Neural cell (in vitro differentiated cells): ENCODE results near the gene NCAM1. TPM values are rescaled to one million over a fixed set of nuclear protein-coding genes. Genes with fewer than 3 reads are reported as not detected.

Experiments used
- H2AFZ ChIP-seq: fragments of 200-600, 300-800 bp; sonication (generic), shearing (Covaris generic); 2 replicates; pipeline ENCODE4 v1.6.0; 2014; ENCODE audit warnings: low read depth, mild to moderate bottlenecking, antibody characterized with exemption, low read length, moderate library complexity
- H3F3A ChIP-seq: fragments of 200-600 bp; shearing (Covaris generic); 2 replicates; pipeline ENCODE4 v1.6.1; 2016; ENCODE audit warnings: mild to moderate bottlenecking, moderate library complexity, mixed read lengths, antibody characterized with exemption, low read length; ENCODE audit not compliant: insufficient read depth, poor library complexity, severe bottlenecking
- H3K27ac ChIP-seq: fragments of 200-600, 300-800 bp; sonication (generic), shearing (Covaris generic); 2 replicates; pipeline ENCODE4 v1.5.1; 2014; ENCODE audit warnings: mild to moderate bottlenecking, low read length, moderate library complexity
- H3K27me3 ChIP-seq: fragments of 300-800, 200-600 bp; sonication (generic), shearing (Covaris generic); 2 replicates; pipeline ENCODE4 v1.6.0; 2014; ENCODE audit warnings: mild to moderate bottlenecking, low read depth, low read length, moderate library complexity; ENCODE audit not compliant: insufficient read depth
- H3K36me3 ChIP-seq: fragments of 300-800, 200-600 bp; sonication (generic), shearing (Covaris generic); 2 replicates; pipeline ENCODE4 v1.5.1; 2014; ENCODE audit warnings: mild to moderate bottlenecking, antibody characterized with exemption, low read length, moderate library complexity; ENCODE audit not compliant: insufficient read depth
- H3K4me2 ChIP-seq: fragments of 300-800, 200-600 bp; sonication (generic), shearing (Covaris generic); 2 replicates; pipeline ENCODE4 v1.6.0; 2014; ENCODE audit warnings: mild to moderate bottlenecking, low read length
- H3K4me3 ChIP-seq: fragments of 300-800, 200-600 bp; sonication (generic), shearing (Covaris generic); 2 replicates; pipeline ENCODE4 v1.5.1; 2014; ENCODE audit warnings: mild to moderate bottlenecking, low read length, moderate library complexity
- H3K79me2 ChIP-seq: fragments of 200-600 bp; shearing (Covaris generic); replicated peaks from 2 replicates; pipeline ENCODE4 v1.6.0; 2014; ENCODE audit warnings: mild to moderate bottlenecking, low read length, moderate library complexity; ENCODE audit not compliant: insufficient read depth
- H3K9ac ChIP-seq: fragments of 300-800, 200-600 bp; sonication (generic), shearing (Covaris generic); 2 replicates; pipeline ENCODE4 v1.6.1; 2016; ENCODE audit warnings: mild to moderate bottlenecking, low read length, mixed read lengths
- H3K9me2 ChIP-seq: fragments of 200-600 bp; shearing (Covaris generic); 2 replicates; pipeline ENCODE4 v1.6.1; 2016; ENCODE audit warnings: mild to moderate bottlenecking, low read length, mixed read lengths; ENCODE audit not compliant: insufficient read depth
- H3K9me3 ChIP-seq: fragments of 200-600, 300-800 bp; sonication (generic), shearing (Covaris generic); 2 replicates; pipeline ENCODE4 v1.6.1; 2016; ENCODE audit warnings: mild to moderate bottlenecking, mixed run types, low read length, moderate library complexity, mixed read lengths
- H4K20me1 ChIP-seq: fragments of 200-600 bp; shearing (Covaris generic); 2 replicates; pipeline ENCODE4 v1.6.1; 2016; ENCODE audit warnings: mild to moderate bottlenecking, mixed run types; ENCODE audit not compliant: insufficient read depth
- CTCF ChIP-seq: fragments of 450-650 bp; IDR thresholded peaks from 2 replicates; pipeline ENCODE4 v1.5.1; 2014; ENCODE audit warnings: antibody characterized with exemption, mild to moderate bottlenecking, moderate library complexity; ENCODE audit not compliant: poor library complexity, severe bottlenecking
- EP300 ChIP-seq: fragments of 450-650 bp; conservative IDR thresholded peaks from 2 replicates; pipeline ENCODE4 v1.6.1; 2014; ENCODE audit warnings: antibody characterized with exemption, mild to moderate bottlenecking, moderate library complexity; ENCODE audit not compliant: poor library complexity, severe bottlenecking
- EZH2 ChIP-seq: fragments of 200-600, 300-800 bp; shearing (Covaris generic), sonication (generic); IDR thresholded peaks from 2 replicates; pipeline ENCODE4 v1.6.1; 2014; ENCODE audit warnings: antibody characterized with exemption, low read length, borderline replicate concordance, mild to moderate bottlenecking; ENCODE audit not compliant: insufficient read depth, poor library complexity, severe bottlenecking
- MXI1 ChIP-seq: fragments of 450-650 bp; conservative IDR thresholded peaks from 2 replicates; pipeline ENCODE4 v1.6.1; 2014; ENCODE audit warnings: antibody characterized with exemption, mild to moderate bottlenecking; ENCODE audit not compliant: poor library complexity, severe bottlenecking
- POLR2AphosphoS5 ChIP-seq: IDR thresholded peaks from 2 replicates; pipeline ENCODE4 v1.6.1; 2012
- RAD21 ChIP-seq: fragments of 450-650 bp; conservative IDR thresholded peaks from 2 replicates; pipeline ENCODE4 v1.6.1; 2014; ENCODE audit warnings: antibody characterized with exemption, mild to moderate bottlenecking, moderate library complexity
- REST ChIP-seq: IDR thresholded peaks from 2 replicates; pipeline ENCODE4 v1.6.1; 2012; ENCODE audit warnings: borderline replicate concordance
- SMC3 ChIP-seq: fragments of 450-650 bp; conservative IDR thresholded peaks from 2 replicates; pipeline ENCODE4 v1.6.1; 2014; ENCODE audit warnings: antibody characterized with exemption, mild to moderate bottlenecking, moderate library complexity; ENCODE audit not compliant: poor library complexity
- TAF1 ChIP-seq: IDR thresholded peaks from 2 replicates; pipeline ENCODE4 v1.6.1; 2012; ENCODE audit warnings: low read depth
- polyA plus RNA-seq: library from polyadenylated mRNA; depleted of rRNA; stranded (reverse); fragments of >200 nt; gene quantifications from 2 replicates; pipeline ENCODE4 v1.2.3, GENCODE V29; 2014

Gene NCAM1
- polyA plus RNA-seq, 1 donor from 2014 or later, result 120 TPM

- H3K4me3 ChIP-seq, result no peak overlapping the region
- H2AFZ ChIP-seq, result no peak overlapping the region
- no peak overlapping the region for H3K4me2 ChIP-seq
- no peak overlapping the region for H3K9ac ChIP-seq
- H3F3A ChIP-seq, result no peaks in the 10 kb centered on the region
- H3K9me2 ChIP-seq, result no peaks in the 10 kb centered on the region
- no peaks in the 10 kb centered on the region for H3K27me3 ChIP-seq
- no peak for TF ChIP-seq SMC3
- no peaks in the 10 kb centered on the region for H3K36me3 ChIP-seq
- H4K20me1 ChIP-seq, result no peaks in the 10 kb centered on the region
- H3K9me3 ChIP-seq, result no peaks in the 10 kb centered on the region
- no peak overlapping the region for H3K27ac ChIP-seq
- H3K79me2 ChIP-seq, result no peaks in the 10 kb centered on the region
Measured at GRCh38 chr11:112942966-112943643, 18.1 kb upstream of the NCAM1 start.

- Histone ChIP-seq H3K4me3 (no peak overlapping the region), H3K27ac (no peak overlapping the region)
- TF ChIP-seq TAF1, result no peak
- no peak for TF ChIP-seq EP300
- no peak for TF ChIP-seq REST
- no peak for TF ChIP-seq POLR2AphosphoS5
- no peak for TF ChIP-seq MXI1
- TF ChIP-seq EZH2, result no peak
- TF ChIP-seq CTCF, result no peak
- TF ChIP-seq SMC3, result no peak
- TF ChIP-seq RAD21, result no peak
Measured at GRCh38 chr11:112946866-112947265, 14.4 kb upstream of the NCAM1 start.

More at GRCh38 chr11:112946866-112947265, 14.4 kb upstream of the NCAM1 start:
- H3K4me2 ChIP-seq, result no peak overlapping the region
- no peaks in the 10 kb centered on the region for H3K36me3 ChIP-seq
- no peaks in the 10 kb centered on the region for H3F3A ChIP-seq
- H3K9ac ChIP-seq, result no peak overlapping the region
- no peak overlapping the region for H2AFZ ChIP-seq
- H3K9me2 ChIP-seq, result no peaks in the 10 kb centered on the region
- H3K9me3 ChIP-seq, result no peaks in the 10 kb centered on the region
- no peaks in the 10 kb centered on the region for H4K20me1 ChIP-seq
- no peaks in the 10 kb centered on the region for H3K27me3 ChIP-seq
- no peaks in the 10 kb centered on the region for H3K79me2 ChIP-seq
